A673 (cell line): ENCODE results near the gene FCMR.

Experiments
- EZH2 ChIP-seq: fragments of 200-600 bp; sonication (generic); IDR thresholded peaks from 2 replicates; pipeline ENCODE4 v1.6.1; 2017; ENCODE audit warnings: borderline replicate concordance, low read depth, mild to moderate bottlenecking, mixed read lengths, antibody characterized with exemption, low read length; ENCODE audit not compliant: poor library complexity, severe bottlenecking
- TF ChIP-seq, protein P1 (sequence below): fragments of 300-800, 200-600 bp; sonication (generic); conservative IDR thresholded peaks from 2 replicates; pipeline ENCODE4 v1.5.1; 2017; ENCODE audit warnings: low read depth, mild to moderate bottlenecking, antibody characterized with exemption, low read length, moderate library complexity, mixed read lengths

GRCh38 chr1:206904423-206905142, 17.2 kb downstream of the FCMR start:
- TF ChIP-seq, protein P1, sequence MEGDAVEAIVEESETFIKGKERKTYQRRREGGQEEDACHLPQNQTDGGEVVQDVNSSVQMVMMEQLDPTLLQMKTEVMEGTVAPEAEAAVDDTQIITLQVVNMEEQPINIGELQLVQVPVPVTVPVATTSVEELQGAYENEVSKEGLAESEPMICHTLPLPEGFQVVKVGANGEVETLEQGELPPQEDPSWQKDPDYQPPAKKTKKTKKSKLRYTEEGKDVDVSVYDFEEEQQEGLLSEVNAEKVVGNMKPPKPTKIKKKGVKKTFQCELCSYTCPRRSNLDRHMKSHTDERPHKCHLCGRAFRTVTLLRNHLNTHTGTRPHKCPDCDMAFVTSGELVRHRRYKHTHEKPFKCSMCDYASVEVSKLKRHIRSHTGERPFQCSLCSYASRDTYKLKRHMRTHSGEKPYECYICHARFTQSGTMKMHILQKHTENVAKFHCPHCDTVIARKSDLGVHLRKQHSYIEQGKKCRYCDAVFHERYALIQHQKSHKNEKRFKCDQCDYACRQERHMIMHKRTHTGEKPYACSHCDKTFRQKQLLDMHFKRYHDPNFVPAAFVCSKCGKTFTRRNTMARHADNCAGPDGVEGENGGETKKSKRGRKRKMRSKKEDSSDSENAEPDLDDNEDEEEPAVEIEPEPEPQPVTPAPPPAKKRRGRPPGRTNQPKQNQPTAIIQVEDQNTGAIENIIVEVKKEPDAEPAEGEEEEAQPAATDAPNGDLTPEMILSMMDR: no peak
- no peak for TF ChIP-seq EZH2
